ENCODE measurements around the gene VPS37B.

- TF ChIP-seq CTCF (IDR thresholded peaks at IDR 0.05) = no peak
- no peak for TF ChIP-seq POLR2A (IDR thresholded peaks at IDR 0.05)
Measured at GRCh38 chr12:122935318-122935717, 39.4 kb upstream of the VPS37B start.
